T-helper 1 cell treated with Interleukin-12 subunit alpha and Interleukin-12 subunit beta and Interleukin-4 antibody, amounts not matched to agents 30 ng/mL and 1 ng/mL, for 36 hours (primary cell): ENCODE results near the gene NAA40. TPM values are rescaled to one million over a fixed set of nuclear protein-coding genes. Genes with fewer than 3 reads are reported as not detected.

Source experiments
- intact Hi-C: fragments of 100-400 bp; cut with micrococcal nuclease; formaldehyde crosslinking; loops from one replicate; pipeline ENCODE4 v1.15.1; 2024
- total RNA-seq: library from RNA; stranded (reverse); gene quantifications from 2 replicates; pipeline ENCODE4 v1.2.3, GENCODE V29; 2022

The NAA40 gene
- total RNA-seq, 1 donor from 2014 or later = 34.7 TPM

DNA sequence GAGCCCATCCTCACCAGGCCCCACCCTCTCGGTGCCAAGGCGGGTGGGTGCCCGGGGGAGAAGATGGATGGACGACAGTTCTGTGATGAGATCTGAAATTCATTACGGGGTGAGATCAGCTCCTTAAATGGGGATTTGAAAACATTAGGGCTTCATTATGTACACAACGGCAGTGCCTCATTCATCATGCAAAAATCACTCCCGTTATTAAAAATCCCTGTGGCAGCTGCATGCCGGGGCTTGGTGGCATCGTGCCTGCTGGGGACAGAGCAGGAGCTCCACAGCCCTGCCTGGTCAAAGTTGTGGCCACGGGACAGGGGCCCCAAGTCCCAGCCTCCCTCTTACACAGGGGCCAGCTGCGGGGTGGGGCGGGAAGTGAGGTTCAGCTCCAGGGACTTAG is 67.6 kb downstream of the NAA40 start:
- intact Hi-C loops = no loop called here

Other genes with a start within 250 kb of the NAA40 start
- 2.2 TPM in 2 replicates for gene ZFTA, start 170.2 kb upstream of the NAA40 start, total RNA-seq
- gene SPINDOC, start 125.5 kb upstream of the NAA40 start, total RNA-seq = 40.2 and 40.9 TPM in 2 replicates
- 65.9 and 70.4 TPM in 2 replicates for gene MARK2, start 99.9 kb upstream of the NAA40 start, total RNA-seq
- 0.17 TPM in 1 of 2 replicates, not detected in the other for gene RCOR2, start 21.8 kb upstream of the NAA40 start, total RNA-seq
- 350 and 373 TPM in 2 replicates for gene COX8A, start 35.6 kb downstream of the NAA40 start, total RNA-seq
- gene OTUB1, start 47.4 kb downstream of the NAA40 start, total RNA-seq = 107 and 108 TPM in 2 replicates
- gene FLRT1, start 96.9 kb downstream of the NAA40 start, total RNA-seq = not detected in 2 replicates
- 5.6 and 7.8 TPM in 2 replicates for gene MACROD1, start 227.1 kb downstream of the NAA40 start, total RNA-seq
- gene STIP1, start 247.2 kb downstream of the NAA40 start, total RNA-seq = 253 and 255 TPM in 2 replicates